Mucosa of rectum (tissue), 2 donors: ENCODE data around the gene PRKAR2B.

Experiments
- H3K27ac ChIP-seq, 2 donors: one replicate each; pipeline ENCODE4 v1.7.0; 2013; ENCODE audit warnings: inconsistent platforms in 2 of 2, low read depth in 2 of 2, low read length in 2 of 2
- H3K27me3 ChIP-seq, 2 donors: one replicate each; pipeline ENCODE4 v1.7.0; 2013; ENCODE audit warnings: low read length in 2 of 2; ENCODE audit not compliant: control insufficient read depth in 2 of 2, insufficient read depth in 2 of 2
- H3K36me3 ChIP-seq, 2 donors: one replicate each; pipeline ENCODE4 v1.7.0; 2013; ENCODE audit warnings: low read length in 2 of 2; ENCODE audit not compliant: control insufficient read depth in 2 of 2, insufficient read depth in 2 of 2
- H3K4me1 ChIP-seq, 2 donors: one replicate each; pipeline ENCODE4 v1.7.0; 2013; ENCODE audit warnings: low read length in 2 of 2, mild to moderate bottlenecking in 1 of 2; ENCODE audit not compliant: control insufficient read depth in 2 of 2, insufficient read depth in 2 of 2
- H3K4me3 ChIP-seq, 2 donors: one replicate each; pipeline ENCODE4 v1.7.0; 2013; ENCODE audit warnings: low read length in 2 of 2
- H3K9ac ChIP-seq, 2 donors: one replicate each; pipeline ENCODE4 v1.7.0; 2013; ENCODE audit warnings: low read length in 2 of 2, low read depth in 1 of 2, mild to moderate bottlenecking in 1 of 2
- H3K9me3 ChIP-seq, 2 donors: one replicate each; pipeline ENCODE4 v1.7.0; 2013; ENCODE audit warnings: low read length in 2 of 2; ENCODE audit not compliant: control insufficient read depth in 2 of 2
- donor health status: healthy.
- donor health status: Normal muscosa, but diverticular disease.

The PRKAR2B gene

DNA sequence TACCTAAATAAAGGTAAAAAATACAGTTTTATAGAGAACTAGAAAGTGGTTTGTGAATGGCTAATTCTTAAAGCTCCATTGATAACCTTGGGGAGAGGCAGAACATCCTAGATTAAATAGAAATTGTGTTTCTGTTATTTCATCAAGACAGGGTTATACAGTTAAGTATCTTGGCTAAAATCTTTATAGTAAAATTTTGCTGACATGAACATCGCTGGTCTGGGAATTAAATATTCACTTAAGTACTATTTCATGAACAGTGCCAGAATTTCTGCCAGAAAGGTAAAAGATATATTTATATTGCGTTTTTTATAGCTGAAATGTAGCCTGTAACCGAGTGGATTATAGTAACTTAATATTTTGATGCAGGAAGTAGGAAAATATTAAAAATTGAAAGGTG lies 70.6 kb downstream of the PRKAR2B start:
- Histone ChIP-seq H3K27ac (no peak overlapping the region), H3K9ac (no peak overlapping the region), H3K4me1 (no peaks in the 10 kb centered on the region), H3K4me3 (no peak overlapping the region), H3K27me3 (no peaks in the 10 kb centered on the region), H3K36me3 (no peaks in the 10 kb centered on the region), H3K9me3 (no peaks in the 10 kb centered on the region)

GRCh38 chr7:107115762-107116540 lies 71.4 kb downstream of the PRKAR2B start:
- Histone ChIP-seq H3K27ac (no peak overlapping the region), H3K9ac (no peak overlapping the region), H3K27me3 (no peaks in the 10 kb centered on the region), H3K9me3 (no peaks in the 10 kb centered on the region), H3K36me3 (no peaks in the 10 kb centered on the region), H3K4me1 (no peaks in the 10 kb centered on the region), H3K4me3 (no peak overlapping the region)

DNA sequence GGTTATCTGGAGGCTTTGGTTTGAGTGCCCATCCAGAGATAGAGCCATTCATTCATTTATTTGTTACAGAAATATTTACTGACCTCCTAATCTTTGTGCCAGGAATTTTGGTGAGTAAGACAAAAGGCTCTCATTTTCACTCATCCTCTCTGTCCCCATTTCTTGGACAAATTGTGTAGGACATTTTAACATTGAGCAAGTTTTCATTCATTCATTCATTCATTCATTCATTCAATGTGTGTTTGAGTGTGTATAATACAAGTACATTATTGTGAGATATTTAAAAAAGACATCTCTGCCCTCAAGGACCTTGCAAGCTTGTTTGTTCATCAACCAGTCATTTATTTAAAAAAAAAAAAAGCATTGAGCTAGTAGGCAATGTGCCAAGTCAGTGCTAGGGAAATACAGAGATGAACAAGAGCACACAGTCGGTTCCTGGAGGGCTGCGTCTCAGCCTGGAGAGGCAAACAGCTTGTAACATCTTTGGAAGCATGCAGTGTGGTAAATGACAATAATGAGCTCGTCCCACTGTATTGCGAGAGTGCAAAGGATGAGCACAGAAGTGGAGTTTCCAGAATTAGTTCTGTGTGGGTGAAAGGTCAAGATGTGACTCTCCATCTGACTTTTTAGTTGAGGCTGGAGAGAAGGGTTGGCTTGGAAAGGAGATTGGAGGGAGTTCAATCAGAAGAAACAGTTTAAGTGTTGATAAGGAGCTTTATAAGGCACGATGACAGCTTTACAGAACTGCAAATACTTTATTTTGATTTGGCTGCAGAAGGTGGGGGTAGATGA lies 73.8 kb downstream of the PRKAR2B start:
- Histone ChIP-seq H3K27me3 (no peaks in the 10 kb centered on the region), H3K27ac (no peak overlapping the region), H3K9ac (no peak overlapping the region), H3K4me1 (no peaks in the 10 kb centered on the region), H3K36me3 (no peaks in the 10 kb centered on the region), H3K4me3 (no peak overlapping the region), H3K9me3 (no peaks in the 10 kb centered on the region)

GRCh38 chr7:107119376-107120105 lies 75.0 kb downstream of the PRKAR2B start:
- Histone ChIP-seq H3K36me3 (no peaks in the 10 kb centered on the region), H3K4me3 (no peak overlapping the region), H3K27ac (no peak overlapping the region), H3K4me1 (no peaks in the 10 kb centered on the region), H3K9ac (no peak overlapping the region), H3K27me3 (no peaks in the 10 kb centered on the region), H3K9me3 (no peaks in the 10 kb centered on the region)

DNA sequence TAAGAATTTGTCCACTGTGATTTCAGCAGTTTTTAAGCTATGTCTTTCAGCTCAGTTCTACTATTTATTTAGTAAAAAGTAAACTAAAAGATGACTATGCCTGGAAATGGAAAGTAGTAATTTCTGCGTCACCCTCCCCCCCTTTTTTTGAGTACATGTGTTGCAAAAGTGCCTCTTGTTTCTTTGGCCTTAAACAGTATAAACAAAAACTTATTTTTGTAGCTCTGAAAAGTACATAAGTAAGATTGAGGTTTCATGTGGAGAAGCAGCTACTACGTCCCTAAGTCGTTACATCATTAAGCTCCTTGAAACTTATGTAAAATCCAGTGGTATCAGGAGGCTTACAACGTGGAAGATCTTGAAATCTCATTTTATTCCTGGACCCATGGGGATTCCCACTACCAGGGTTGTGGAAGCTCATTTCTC lies 78.0 kb downstream of the PRKAR2B start:
- no peak overlapping the region for H3K9ac ChIP-seq
- H3K27ac ChIP-seq: peak overlapping the region in 1 of 2 donors; percentile 56
- H3K27me3 ChIP-seq: no peaks in the 10 kb centered on the region

DNA sequence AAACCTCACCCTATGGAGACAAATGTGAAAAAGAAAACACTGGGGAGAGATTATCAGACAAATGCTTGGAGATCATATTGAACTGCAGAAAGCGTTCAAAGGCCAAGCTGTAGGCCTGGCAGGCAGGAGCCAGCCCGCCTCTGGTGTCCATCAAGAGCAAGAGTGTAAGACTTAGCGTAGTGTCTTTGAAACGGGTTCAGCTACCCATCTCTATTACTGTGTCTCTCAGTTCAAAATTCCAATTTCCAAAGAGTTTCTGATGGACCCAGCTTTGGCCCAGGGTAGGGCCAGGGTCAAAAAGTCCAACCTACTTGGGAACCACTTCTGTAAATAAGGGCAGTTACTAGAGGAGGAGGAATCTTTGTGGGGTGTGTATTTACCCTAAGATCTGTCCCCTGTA lies 78.9 kb downstream of the PRKAR2B start:
- no peak overlapping the region for H3K9ac ChIP-seq
- no peak overlapping the region for H3K27ac ChIP-seq
- H3K9me3 ChIP-seq: no peaks in the 10 kb centered on the region
- no peaks in the 10 kb centered on the region for H3K27me3 ChIP-seq
- H3K4me3 ChIP-seq: no peak overlapping the region
- no peaks in the 10 kb centered on the region for H3K36me3 ChIP-seq
- no peaks in the 10 kb centered on the region for H3K4me1 ChIP-seq

More for the DNA sequence above, 78.0 kb downstream of the PRKAR2B start:
- no peaks in the 10 kb centered on the region for H3K4me1 ChIP-seq
- H3K9me3 ChIP-seq: no peaks in the 10 kb centered on the region
- H3K4me3 ChIP-seq: no peak overlapping the region
- no peaks in the 10 kb centered on the region for H3K36me3 ChIP-seq

- no peaks in the 10 kb centered on the region for H3K9me3 ChIP-seq
- H3K4me1 ChIP-seq: no peaks in the 10 kb centered on the region
- no peak overlapping the region for H3K4me3 ChIP-seq
- no peaks in the 10 kb centered on the region for H3K36me3 ChIP-seq
- no peak overlapping the region for H3K27ac ChIP-seq
- no peak overlapping the region for H3K9ac ChIP-seq
- no peaks in the 10 kb centered on the region for H3K27me3 ChIP-seq
Measured at GRCh38 chr7:107125475-107125874, 81.0 kb downstream of the PRKAR2B start.

DNA sequence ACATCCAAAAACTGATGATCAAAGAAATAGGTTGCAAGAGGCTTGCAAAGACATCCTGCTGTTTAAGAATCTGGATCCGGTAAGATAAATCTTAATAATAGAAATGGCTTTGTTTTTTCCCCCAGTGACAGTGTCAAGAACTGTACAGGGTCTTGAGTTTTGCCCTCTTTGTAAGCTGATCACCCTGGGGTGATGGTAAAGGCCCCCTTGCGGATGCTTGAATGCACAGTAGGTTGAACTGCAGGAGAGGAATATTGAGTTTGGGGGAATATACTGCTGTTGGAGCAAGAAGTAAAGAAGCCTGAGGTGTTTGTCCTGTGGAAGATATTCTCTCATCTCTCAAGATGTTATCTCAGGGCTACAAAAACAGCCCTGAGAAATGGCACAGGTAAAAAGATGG lies 83.7 kb downstream of the PRKAR2B start:
- no peaks in the 10 kb centered on the region for H3K4me1 ChIP-seq
- no peaks in the 10 kb centered on the region for H3K9me3 ChIP-seq
- H3K36me3 ChIP-seq: no peaks in the 10 kb centered on the region
- no peak overlapping the region for H3K4me3 ChIP-seq
- H3K27me3 ChIP-seq: no peaks in the 10 kb centered on the region
- H3K27ac ChIP-seq: no peak overlapping the region
- no peak overlapping the region for H3K9ac ChIP-seq

- H3K9me3 ChIP-seq: no peaks in the 10 kb centered on the region
Measured at GRCh38 chr7:107128748-107129147, 84.2 kb downstream of the PRKAR2B start.

More at GRCh38 chr7:107128748-107129147, 84.2 kb downstream of the PRKAR2B start:
- Histone ChIP-seq H3K27me3 (no peaks in the 10 kb centered on the region), H3K36me3 (no peaks in the 10 kb centered on the region), H3K9ac (no peak overlapping the region), H3K4me3 (no peak overlapping the region), H3K27ac (no peak overlapping the region), H3K4me1 (no peaks in the 10 kb centered on the region)
